ENCODE measurements around the gene PC.

PC gene

GRCh38 chr11:66874232-66874631, 84.0 kb downstream of the PC start:
- no peak for TF ChIP-seq EZH2 (optimal IDR thresholded peaks at IDR 0.05; ENCODE audit: low read depth, low read length)
- Histone ChIP-seq H3K27ac (ENCODE audit: low read length) (no peak overlapping the region), H3K79me2 (ENCODE audit: low read length) (no peaks in the 10 kb centered on the region)

GRCh38 chr11:66871521-66871901, 86.7 kb downstream of the PC start:
- H3K27me3 ChIP-seq (replicated peaks; ENCODE audit: insufficient read depth, low read length), result peaks cover 24% of the 10 kb centered on the region
- no peaks in the 10 kb centered on the region for H3K79me2 ChIP-seq (ENCODE audit: low read length)
- peaks cover 12% of the 10 kb centered on the region; the same call in 1 of the 2 replicates for H3K4me1 ChIP-seq (ENCODE audit: low read length)
- no peak for TF ChIP-seq CTCF (IDR thresholded peaks at IDR 0.05; ENCODE audit: low read length)
- no peak for TF ChIP-seq EZH2 (optimal IDR thresholded peaks at IDR 0.05; ENCODE audit: low read depth, low read length)
- no peak for TF ChIP-seq EZH2phosphoT487 (IDR thresholded peaks at IDR 0.05; ENCODE audit: low read length)
- H3K9ac ChIP-seq (ENCODE audit: low read length), result no peak overlapping the region
- H3K4me3 ChIP-seq (ENCODE audit: low read length), result no peak overlapping the region
- no peaks in the 10 kb centered on the region for H3K9me2 ChIP-seq (replicated peaks; ENCODE audit: insufficient read depth, low read length)
- H3K27ac ChIP-seq (ENCODE audit: low read length), result no peak overlapping the region
- no peaks in the 10 kb centered on the region for H3F3A ChIP-seq (ENCODE audit: insufficient read depth, low read length)
- no peaks in the 10 kb centered on the region for H4K20me1 ChIP-seq (ENCODE audit: insufficient read depth, low read length)
- no peaks in the 10 kb centered on the region for H3K36me3 ChIP-seq (replicated peaks; ENCODE audit: insufficient read depth, low read length)
- no peaks in the 10 kb centered on the region for H3K9me3 ChIP-seq (replicated peaks; ENCODE audit: insufficient read depth, low read length)
- no peak overlapping the region for H2AFZ ChIP-seq (ENCODE audit: low read length)
- no peak for DNase-seq
- H3K4me2 ChIP-seq (ENCODE audit: low read depth, low read length), result no peak overlapping the region

More at GRCh38 chr11:66874232-66874631, 84.0 kb downstream of the PC start:
- no peak overlapping the region for H3K4me3 ChIP-seq (ENCODE audit: low read length)
- H3K4me2 ChIP-seq (ENCODE audit: low read depth, low read length), result no peak overlapping the region
- H3K4me1 ChIP-seq (ENCODE audit: low read length), result peaks cover 6% of the 10 kb centered on the region; the same call in 1 of the 2 replicates
- H3K9me3 ChIP-seq (replicated peaks; ENCODE audit: insufficient read depth, low read length), result no peaks in the 10 kb centered on the region
- H3K36me3 ChIP-seq (replicated peaks; ENCODE audit: insufficient read depth, low read length), result no peaks in the 10 kb centered on the region
- H2AFZ ChIP-seq (ENCODE audit: low read length), result no peak overlapping the region
- H3K27me3 ChIP-seq (replicated peaks; ENCODE audit: insufficient read depth, low read length), result peaks cover 45% of the 10 kb centered on the region
- no peaks in the 10 kb centered on the region for H4K20me1 ChIP-seq (ENCODE audit: insufficient read depth, low read length)
- H3K9ac ChIP-seq (ENCODE audit: low read length), result no peak overlapping the region
- no peaks in the 10 kb centered on the region for H3K9me2 ChIP-seq (replicated peaks; ENCODE audit: insufficient read depth, low read length)
- no peak for DNase-seq
- no peaks in the 10 kb centered on the region for H3F3A ChIP-seq (ENCODE audit: insufficient read depth, low read length)

- Histone ChIP-seq H3K27ac (ENCODE audit: low read length) (no peak overlapping the region), H2AFZ (ENCODE audit: low read length) (no peak overlapping the region), H4K20me1 (ENCODE audit: insufficient read depth, low read length) (no peaks in the 10 kb centered on the region), H3K4me3 (ENCODE audit: low read length) (no peak overlapping the region), H3K9me2 (replicated peaks; ENCODE audit: insufficient read depth, low read length) (no peaks in the 10 kb centered on the region), H3K9ac (ENCODE audit: low read length) (no peak overlapping the region), H3K4me1 (ENCODE audit: low read length) (peaks cover 13% of the 10 kb centered on the region; the same call in 1 of the 2 replicates), H3F3A (ENCODE audit: insufficient read depth, low read length) (no peaks in the 10 kb centered on the region), H3K4me2 (ENCODE audit: low read depth, low read length) (no peak overlapping the region), H3K27me3 (replicated peaks; ENCODE audit: insufficient read depth, low read length) (peaks cover 18% of the 10 kb centered on the region), H3K36me3 (replicated peaks; ENCODE audit: insufficient read depth, low read length) (no peaks in the 10 kb centered on the region), H3K79me2 (ENCODE audit: low read length) (no peaks in the 10 kb centered on the region), H3K9me3 (replicated peaks; ENCODE audit: insufficient read depth, low read length) (no peaks in the 10 kb centered on the region)
- no peak for DNase-seq
- TF ChIP-seq EZH2phosphoT487 (IDR thresholded peaks at IDR 0.05; ENCODE audit: low read length), result no peak
- no peak for TF ChIP-seq CTCF (IDR thresholded peaks at IDR 0.05; ENCODE audit: low read length)
- TF ChIP-seq EZH2 (optimal IDR thresholded peaks at IDR 0.05; ENCODE audit: low read depth, low read length), result no peak
Observed at GRCh38 chr11:66870616-66871520, 87.3 kb downstream of the PC start.

GRCh38 chr11:66870131-66870530, 88.1 kb downstream of the PC start:
- DNase-seq, result no peak
- TF ChIP-seq EZH2 (optimal IDR thresholded peaks at IDR 0.05; ENCODE audit: low read depth, low read length), result no peak
- no peak for TF ChIP-seq CTCF (IDR thresholded peaks at IDR 0.05; ENCODE audit: low read length)
- TF ChIP-seq EZH2phosphoT487 (IDR thresholded peaks at IDR 0.05; ENCODE audit: low read length), result no peak
- Histone ChIP-seq H3K27ac (ENCODE audit: low read length) (no peak overlapping the region), H3K9me2 (replicated peaks; ENCODE audit: insufficient read depth, low read length) (no peaks in the 10 kb centered on the region), H4K20me1 (ENCODE audit: insufficient read depth, low read length) (no peaks in the 10 kb centered on the region), H3K4me2 (ENCODE audit: low read depth, low read length) (no peak overlapping the region), H3K4me3 (ENCODE audit: low read length) (no peak overlapping the region), H3K36me3 (replicated peaks; ENCODE audit: insufficient read depth, low read length) (no peaks in the 10 kb centered on the region), H3K27me3 (replicated peaks; ENCODE audit: insufficient read depth, low read length) (peaks cover 10% of the 10 kb centered on the region), H3K9me3 (replicated peaks; ENCODE audit: insufficient read depth, low read length) (no peaks in the 10 kb centered on the region), H3F3A (ENCODE audit: insufficient read depth, low read length) (no peaks in the 10 kb centered on the region), H3K4me1 (ENCODE audit: low read length) (peaks cover 15% of the 10 kb centered on the region; the same call in 1 of the 2 replicates), H3K79me2 (ENCODE audit: low read length) (no peaks in the 10 kb centered on the region), H3K9ac (ENCODE audit: low read length) (no peak overlapping the region), H2AFZ (ENCODE audit: low read length) (no peak overlapping the region; the same call in 1 of the 2 replicates)

Measured in MM.1S (cell line).